Esophagus muscularis mucosa (tissue), 3 donors: ENCODE data around the gene VPS13D.

Experiments
- POLR2A ChIP-seq: fragments of 450-650 bp; IDR thresholded peaks from one replicate; pipeline ENCODE4 v1.6.1; 2017; ENCODE audit warnings: antibody characterized with exemption, moderate library complexity, mild to moderate bottlenecking, low read depth
- TF ChIP-seq, protein P1 (sequence below), 3 experiments: fragments of 200-600 bp in 2 of 3; fragments of 450-650 bp in 1 of 3; sonication (generic) in 2 of 3; IDR thresholded peaks; one replicate each; pipeline ENCODE4 v1.5.1; 2017 to 2019; ENCODE audit warnings: antibody characterized with exemption in 3 of 3, mild to moderate bottlenecking in 2 of 3, moderate library complexity in 1 of 3

DNA sequence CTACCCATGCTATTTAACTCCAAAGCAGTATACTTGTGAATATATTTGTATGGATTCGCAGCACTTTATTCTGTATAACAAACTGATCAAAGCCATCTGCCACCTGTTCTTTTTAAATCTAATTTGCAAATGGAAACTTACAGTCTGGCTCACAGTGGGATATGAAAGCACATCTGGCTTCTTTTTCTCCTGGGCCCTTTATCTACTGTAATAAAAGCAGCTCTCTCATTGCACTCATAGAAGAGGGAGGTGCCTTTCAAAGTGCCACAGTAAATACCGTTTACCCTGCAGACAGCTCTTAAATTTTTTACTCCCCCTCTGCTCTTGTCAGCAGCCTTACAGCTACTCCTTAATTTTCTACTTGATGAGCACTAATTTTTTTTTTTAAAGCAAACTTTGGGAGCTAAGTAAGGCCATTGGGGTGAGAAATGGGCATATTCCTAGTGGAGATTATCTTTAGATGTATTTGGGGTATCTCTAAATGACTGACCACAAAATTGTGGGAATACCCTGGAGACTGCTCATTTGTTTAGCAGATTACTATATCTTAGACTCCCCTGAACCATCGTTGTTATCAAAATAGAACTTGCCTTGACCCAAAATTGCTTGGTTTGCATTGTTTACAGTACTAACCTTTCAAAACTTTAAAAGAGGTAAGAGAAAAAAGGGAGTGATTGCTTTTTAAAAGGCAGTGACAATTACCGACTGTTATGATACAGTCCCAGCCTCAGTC lies 110.1 kb downstream of the VPS13D start:
- TF ChIP-seq, protein P1, sequence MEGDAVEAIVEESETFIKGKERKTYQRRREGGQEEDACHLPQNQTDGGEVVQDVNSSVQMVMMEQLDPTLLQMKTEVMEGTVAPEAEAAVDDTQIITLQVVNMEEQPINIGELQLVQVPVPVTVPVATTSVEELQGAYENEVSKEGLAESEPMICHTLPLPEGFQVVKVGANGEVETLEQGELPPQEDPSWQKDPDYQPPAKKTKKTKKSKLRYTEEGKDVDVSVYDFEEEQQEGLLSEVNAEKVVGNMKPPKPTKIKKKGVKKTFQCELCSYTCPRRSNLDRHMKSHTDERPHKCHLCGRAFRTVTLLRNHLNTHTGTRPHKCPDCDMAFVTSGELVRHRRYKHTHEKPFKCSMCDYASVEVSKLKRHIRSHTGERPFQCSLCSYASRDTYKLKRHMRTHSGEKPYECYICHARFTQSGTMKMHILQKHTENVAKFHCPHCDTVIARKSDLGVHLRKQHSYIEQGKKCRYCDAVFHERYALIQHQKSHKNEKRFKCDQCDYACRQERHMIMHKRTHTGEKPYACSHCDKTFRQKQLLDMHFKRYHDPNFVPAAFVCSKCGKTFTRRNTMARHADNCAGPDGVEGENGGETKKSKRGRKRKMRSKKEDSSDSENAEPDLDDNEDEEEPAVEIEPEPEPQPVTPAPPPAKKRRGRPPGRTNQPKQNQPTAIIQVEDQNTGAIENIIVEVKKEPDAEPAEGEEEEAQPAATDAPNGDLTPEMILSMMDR (IDR thresholded peaks at IDR 0.05): no peak
- TF ChIP-seq POLR2A: no peak
